RWPE2 (cell line): Measurements from ENCODE around the gene PCDHGA2.

Source experiments
- ATAC-seq: fragments of 200-7000 bp; cut with Tn5 transposase; 3 replicates; pipeline ENCODE4 v1.9.1; 2021; ENCODE audit warnings: low read depth
- DNase-seq: peaks from one replicate; pipeline ENCODE4 v3.0.0-alpha.2; 2020; ENCODE audit warnings: low spot score
- H3K27ac ChIP-seq: fragments of 450-650 bp; 2 replicates; pipeline ENCODE4 v1.5.1; 2017; ENCODE audit warnings: mild to moderate bottlenecking; ENCODE audit not compliant: poor library complexity, severe bottlenecking
- H3K27me3 ChIP-seq: fragments of 250-450 bp; sonication (Bioruptor Pico); 2 replicates; pipeline ENCODE4 v1.5.1; 2021; ENCODE audit warnings: mild to moderate bottlenecking, moderate library complexity; ENCODE audit not compliant: insufficient read depth, poor library complexity, severe bottlenecking
- H3K36me3 ChIP-seq: fragments of 250-450 bp; sonication (Bioruptor Pico); 2 replicates; pipeline ENCODE4 v1.5.1; 2020; ENCODE audit warnings: low read depth, mild to moderate bottlenecking, moderate library complexity
- H3K4me1 ChIP-seq: fragments of 250-450 bp; sonication (Bioruptor Pico); 2 replicates; pipeline ENCODE4 v1.5.1; 2021; ENCODE audit warnings: mild to moderate bottlenecking, moderate library complexity; ENCODE audit not compliant: insufficient read depth, poor library complexity, severe bottlenecking
- H3K4me3 ChIP-seq: fragments of 250-450 bp; sonication (Bioruptor Pico); 2 replicates; pipeline ENCODE4 v1.5.1; 2021; ENCODE audit warnings: mild to moderate bottlenecking, moderate library complexity; ENCODE audit not compliant: severe bottlenecking
- H3K9me3 ChIP-seq: fragments of 250-450 bp; sonication (Bioruptor Pico); 2 replicates; pipeline ENCODE4 v1.5.1; 2021; ENCODE audit warnings: mild to moderate bottlenecking, moderate library complexity; ENCODE audit not compliant: severe bottlenecking
- CTCF ChIP-seq: fragments of 450-650 bp; IDR thresholded peaks from one replicate; pipeline ENCODE4 v1.5.1; 2017; ENCODE audit warnings: mild to moderate bottlenecking, moderate library complexity; ENCODE audit not compliant: poor library complexity, severe bottlenecking

Gene PCDHGA2

GRCh38 chr5:141356950-141357349, 18.4 kb downstream of the PCDHGA2 start:
- DNase-seq (no peak), ATAC-seq (no peak)
- H3K36me3 ChIP-seq, result no peaks in the 10 kb centered on the region
- H3K27ac ChIP-seq, result no peak overlapping the region
- H3K4me1 ChIP-seq, result peaks cover 3% of the 10 kb centered on the region
- no peak for TF ChIP-seq CTCF
- H3K9me3 ChIP-seq, result no peaks in the 10 kb centered on the region
- peaks cover 84% of the 10 kb centered on the region for H3K27me3 ChIP-seq
- no peak overlapping the region for H3K4me3 ChIP-seq

GRCh38 chr5:141359790-141360426, 21.3 kb downstream of the PCDHGA2 start, which contains the start of gene PCDHGB2:
PCDHGB2 (plus strand) TSS chr5:141359994; CDS start chr5:141360136, 142 bp downstream.
- Histone ChIP-seq H3K4me3 (peak within 1 kb of the TSS; percentile 18), H3K27me3 (peaks cover 91% of the 10 kb centered on the region), H3K9me3 (peaks cover 12% of the 10 kb centered on the region), H3K4me1 (peaks cover 3% of the 10 kb centered on the region), H3K27ac (no peak within 1 kb of the TSS), H3K36me3 (no peaks in the 10 kb centered on the region)
- ATAC-seq, result peak; percentile 46; the same call in 1 of the 3 replicates
- DNase-seq, result no peak
- peak; percentile 60 for TF ChIP-seq CTCF

DNA sequence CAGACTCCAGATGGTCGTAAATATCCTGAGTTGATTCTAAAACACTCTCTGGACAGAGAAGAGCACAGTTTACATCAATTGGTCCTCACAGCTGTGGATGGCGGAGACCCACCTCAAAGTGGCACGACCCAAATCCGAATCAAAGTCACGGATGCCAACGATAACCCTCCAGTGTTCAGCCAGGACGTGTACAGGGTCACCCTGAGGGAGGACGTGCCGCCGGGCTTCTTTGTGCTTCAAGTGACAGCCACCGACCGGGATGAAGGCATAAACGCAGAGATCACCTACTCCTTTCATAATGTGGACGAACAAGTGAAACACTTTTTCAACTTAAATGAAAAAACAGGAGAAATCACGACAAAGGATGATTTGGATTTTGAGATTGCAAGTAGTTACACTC, 22.1 kb downstream of the PCDHGA2 start:
- Histone ChIP-seq H3K27me3 (peaks cover 95% of the 10 kb centered on the region), H3K9me3 (peaks cover 18% of the 10 kb centered on the region), H3K36me3 (no peaks in the 10 kb centered on the region), H3K27ac (no peak overlapping the region), H3K4me1 (peaks cover 3% of the 10 kb centered on the region), H3K4me3 (no peak overlapping the region)
- no peak for ATAC-seq
- DNase-seq, result no peak
- TF ChIP-seq CTCF, result no peak

- Histone ChIP-seq H3K9me3 (peaks cover 18% of the 10 kb centered on the region), H3K4me3 (no peak overlapping the region)
These were observed 24.2 kb downstream of the PCDHGA2 start for GRCh38 chr5:141362719-141363118.

More at GRCh38 chr5:141362719-141363118, 24.2 kb downstream of the PCDHGA2 start:
- Histone ChIP-seq H3K27me3 (peaks cover 97% of the 10 kb centered on the region), H3K27ac (no peak overlapping the region), H3K36me3 (no peaks in the 10 kb centered on the region), H3K4me1 (peaks cover 3% of the 10 kb centered on the region)
- DNase-seq (no peak), ATAC-seq (no peak)
- TF ChIP-seq CTCF, result no peak
